Kidney (tissue), 14 donors: Measurements from ENCODE around the gene DTX4. TPM values are rescaled to one million over a fixed set of nuclear protein-coding genes. Genes with fewer than 3 reads are reported as not detected.

Experiments
- DNase-seq, 5 donors: peaks; one replicate each; pipeline ENCODE4 v3.0.0-alpha.2; 2013 to 2020
- FAIRE-seq: peaks from 2 replicates; lab custom pipeline; 2012; peaks lifted over from hg19 to GRCh38; lab: Jason Lieb, UNC
- H3K27ac ChIP-seq, 2 donors: one replicate each; pipeline ENCODE4 v1.7.0; 2013; ENCODE audit warnings: low read depth in 2 of 2, low read length in 2 of 2, inconsistent platforms in 1 of 2
- H3K27me3 ChIP-seq: one replicate; pipeline ENCODE4 v1.7.1; 2013; ENCODE audit warnings: low read length, inconsistent platforms; ENCODE audit not compliant: control insufficient read depth, insufficient read depth
- H3K36me3 ChIP-seq, 3 donors: one replicate each; pipeline versions ENCODE4 v1.7.0 to v1.7.1; 2013; ENCODE audit warnings: low read length in 3 of 3, control low read depth in 1 of 3, inconsistent platforms in 1 of 3; ENCODE audit not compliant: insufficient read depth in 3 of 3, control insufficient read depth in 2 of 3
- H3K4me1 ChIP-seq, 3 donors: one replicate each; pipeline versions ENCODE4 v1.7.0 to v1.7.1; 2013; ENCODE audit warnings: low read length in 3 of 3, inconsistent platforms in 1 of 3, low read depth in 1 of 3; ENCODE audit not compliant: control insufficient read depth in 2 of 3, insufficient read depth in 2 of 3
- H3K4me3 ChIP-seq, 3 donors: one replicate each; pipeline versions ENCODE4 v1.7.0 to v1.8.1; 2013; ENCODE audit warnings: low read length in 3 of 3, control low read depth in 1 of 3, inconsistent platforms in 1 of 3
- H3K9ac ChIP-seq, 3 donors: one replicate each; pipeline versions ENCODE4 v1.7.0 to v1.7.1; 2013; ENCODE audit warnings: low read length in 3 of 3, control low read depth in 1 of 3, inconsistent platforms in 1 of 3
- H3K9me3 ChIP-seq, 3 donors: one replicate each; pipeline versions ENCODE4 v1.7.0 to v1.7.1; 2013; ENCODE audit warnings: low read length in 3 of 3, control low read depth in 1 of 3, inconsistent platforms in 1 of 3; ENCODE audit not compliant: control insufficient read depth in 2 of 3, insufficient read depth in 1 of 3
- CTCF ChIP-seq: IDR thresholded peaks from 3 replicates; pipeline ENCODE4 v1.5.1; 2012; ENCODE audit warnings: mild to moderate bottlenecking, moderate library complexity, borderline replicate concordance; ENCODE audit not compliant: insufficient read depth; ENCODE audit errors: extremely low read depth
- intact Hi-C: fragments of 100-400 bp; cut with DNase I; formaldehyde crosslinking; loops from one replicate; pipeline ENCODE4 v1.11.1; 2022
- polyA plus RNA-seq: library from polyadenylated mRNA; stranded (reverse); fragments of 350-450 nt; fragmentation: Illumina TruSeq; extraction: RNeasy Lipid Tissue Mini Kit (QIAGEN cat#74804); gene quantifications from one replicate; pipeline ENCODE4 v1.2.3, GENCODE V29; 2014; ENCODE audit warnings: low read depth, low replicate concordance; ENCODE audit not compliant: insufficient read depth
- total RNA-seq: library from RNA; stranded (reverse); fragmentation: NEBNext Ultra II Directional; extraction: Animal tissue kit (Norgen Biotek cat#: 25700); gene quantifications from one replicate; pipeline ENCODE4 v1.2.1, GENCODE V29; 2021
- donor health status: control.
- donor health status: control.
- donor health status: control.
- donor health status: control.
- donor health status: control.
- donor health status: DM: yes; HTN: yes; CAD: no.
- donor health status: Normal renal cell carcinoma (clear cell type).

Gene DTX4
- total and polyA plus RNA-seq, 2 donors from 2014 or later, result 7.2 to 21.8 TPM

- no peak for FAIRE-seq
- no peaks in the 10 kb centered on the region for H3K27me3 ChIP-seq
- no peak overlapping the region for H3K9ac ChIP-seq
- peaks cover 0 to 11% (median 9%) of the 10 kb centered on the region in 3 donors for H3K36me3 ChIP-seq
- H3K27ac ChIP-seq, result no peak overlapping the region
- intact Hi-C loops, result no loop called here
- no peak for DNase-seq
- H3K4me3 ChIP-seq, result no peak overlapping the region
- TF ChIP-seq CTCF, result no peak
- peaks cover 8 to 13% (median 9%) of the 10 kb centered on the region in 3 donors for H3K4me1 ChIP-seq
- H3K9me3 ChIP-seq, result no peaks in the 10 kb centered on the region
Measured at GRCh38 chr11:59180168-59180776, 8.3 kb downstream of the DTX4 start.

DNA sequence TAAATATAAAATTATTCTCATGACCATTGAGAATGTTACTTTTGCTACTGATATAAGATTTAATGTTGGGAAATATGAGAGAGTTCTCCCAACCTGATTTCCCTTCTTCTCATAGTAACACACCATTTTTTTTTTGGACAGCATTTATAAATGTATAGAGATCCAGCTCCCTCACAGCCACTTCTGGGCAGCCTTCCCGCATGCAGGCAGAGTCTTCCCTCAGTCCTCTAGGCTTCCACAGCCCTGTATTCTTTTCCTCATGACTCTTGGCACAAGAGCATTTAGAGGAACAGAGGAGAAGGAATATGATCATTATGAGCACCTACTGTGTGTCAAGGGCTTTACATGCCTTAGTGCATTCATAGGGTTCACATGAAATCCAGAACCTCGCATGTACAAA, 9.0 kb downstream of the DTX4 start:
- Histone ChIP-seq H3K4me3 (no peak overlapping the region), H3K4me1 (peaks cover 4 to 14% (median 8%) of the 10 kb centered on the region in 3 donors), H3K9ac (no peak overlapping the region), H3K27ac (no peak overlapping the region), H3K9me3 (no peaks in the 10 kb centered on the region), H3K27me3 (no peaks in the 10 kb centered on the region), H3K36me3 (peaks cover 0 to 11% (median 9%) of the 10 kb centered on the region in 3 donors)
- TF ChIP-seq CTCF, result no peak
- intact Hi-C loops, result no loop called here
- no peak for DNase-seq
- FAIRE-seq, result no peak

DNA sequence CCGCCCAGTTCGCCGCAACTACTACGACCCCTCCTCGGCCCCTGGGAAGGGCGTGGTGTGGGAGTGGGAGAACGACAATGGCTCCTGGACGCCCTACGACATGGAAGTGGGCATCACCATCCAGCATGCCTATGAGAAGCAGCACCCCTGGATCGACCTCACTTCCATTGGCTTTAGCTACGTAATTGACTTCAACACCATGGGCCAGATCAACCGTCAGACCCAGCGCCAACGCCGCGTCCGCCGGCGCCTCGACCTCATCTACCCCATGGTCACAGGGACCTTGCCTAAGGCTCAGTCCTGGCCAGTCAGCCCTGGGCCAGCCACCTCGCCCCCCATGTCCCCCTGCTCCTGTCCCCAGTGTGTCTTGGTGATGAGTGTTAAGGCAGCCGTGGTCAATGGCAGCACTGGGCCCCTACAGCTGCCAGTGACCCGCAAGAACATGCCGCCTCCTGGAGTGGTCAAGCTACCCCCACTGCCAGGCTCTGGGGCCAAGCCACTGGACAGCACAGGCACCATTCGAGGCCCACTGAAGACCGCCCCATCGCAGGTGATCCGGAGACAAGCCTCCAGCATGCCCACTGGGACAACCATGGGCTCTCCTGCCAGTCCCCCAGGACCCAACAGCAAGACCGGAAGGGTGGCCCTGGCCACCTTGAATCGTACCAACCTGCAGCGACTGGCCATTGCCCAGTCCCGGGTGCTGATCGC, 10.0 kb downstream of the DTX4 start:
- Histone ChIP-seq H3K27me3 (no peaks in the 10 kb centered on the region), H3K4me1 (peaks cover 6 to 13% (median 12%) of the 10 kb centered on the region in 3 donors), H3K27ac (no peak overlapping the region), H3K9ac (no peak overlapping the region), H3K9me3 (no peaks in the 10 kb centered on the region), H3K4me3 (no peak overlapping the region), H3K36me3 (peaks cover 0 to 11% (median 9%) of the 10 kb centered on the region in 3 donors)
- FAIRE-seq, result no peak
- no peak for DNase-seq
- TF ChIP-seq CTCF, result no peak
- intact Hi-C loops, result no loop called here
